ENCODE results near the gene GLRA1.

The GLRA1 gene

DNA sequence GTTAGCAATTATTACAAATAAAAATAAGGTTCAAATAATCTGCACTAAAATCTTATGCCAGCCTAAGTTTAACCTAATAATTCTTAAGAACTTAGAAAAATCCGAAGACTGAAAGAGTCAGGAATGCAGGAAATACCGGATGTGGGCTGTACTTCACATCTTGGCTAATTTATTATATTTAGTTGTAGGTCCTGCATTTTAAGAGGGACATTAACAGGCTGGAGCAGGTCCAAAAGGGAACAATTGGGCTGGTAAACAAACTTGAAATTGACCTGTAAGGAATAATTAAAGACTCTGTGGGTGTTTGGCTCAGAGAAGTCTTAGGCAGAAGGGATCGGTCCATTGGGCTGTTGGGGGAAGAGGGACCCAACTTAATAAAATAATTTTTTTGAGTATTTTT lies 18.4 kb downstream of the GLRA1 start:
- no peak for DNase-seq (ENCODE audit: low read depth)
- TF ChIP-seq CTCF (IDR thresholded peaks at IDR 0.05; ENCODE audit: low read length, missing control alignments), result no peak
- no peak overlapping the region for H3K4me3 ChIP-seq (replicated peaks; ENCODE audit: low read depth, low read length)

DNA sequence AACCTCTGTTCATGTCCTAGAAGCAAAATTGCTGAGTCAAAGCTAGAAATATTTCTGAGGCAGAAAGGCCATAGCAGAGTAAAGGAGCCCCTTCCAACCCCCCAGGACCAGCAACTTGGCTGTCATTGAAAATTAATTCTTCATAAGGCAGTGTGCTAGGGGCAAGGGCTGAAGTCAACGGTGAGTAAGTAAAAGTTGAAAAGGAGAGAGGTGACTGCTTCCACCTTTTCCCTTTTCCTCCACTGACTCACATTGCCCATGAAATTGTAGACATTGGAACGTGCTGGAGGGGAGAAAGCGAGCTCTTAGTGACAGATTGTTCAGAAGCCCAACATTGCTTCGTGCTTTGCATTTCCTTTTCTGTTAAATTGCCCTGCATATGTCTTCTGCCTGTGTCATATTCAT lies 19.1 kb downstream of the GLRA1 start:
- no peak overlapping the region for H3K4me3 ChIP-seq (replicated peaks; ENCODE audit: low read depth, low read length)
- no peak for TF ChIP-seq CTCF (IDR thresholded peaks at IDR 0.05; ENCODE audit: low read length, missing control alignments)
- DNase-seq (ENCODE audit: low read depth), result no peak

DNA sequence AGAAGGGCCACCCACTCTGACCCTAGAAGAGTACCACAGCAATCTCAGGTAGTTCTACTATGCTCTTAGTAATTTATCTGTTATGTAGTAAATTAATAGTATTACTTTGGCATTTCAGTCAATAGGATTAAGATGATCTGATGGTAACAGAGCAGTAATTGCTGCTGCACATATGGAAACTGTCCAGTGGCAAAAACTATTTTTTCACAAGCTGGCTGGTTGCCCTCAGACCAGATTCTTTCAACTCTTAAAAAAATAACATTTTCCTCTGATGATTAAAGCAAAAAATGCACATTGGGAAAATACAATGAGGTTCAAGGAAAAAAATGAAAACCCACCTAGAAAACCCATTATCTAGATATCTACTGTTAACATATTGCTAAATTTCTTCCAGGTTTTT lies 19.7 kb downstream of the GLRA1 start:
- no peak overlapping the region for H3K4me3 ChIP-seq (replicated peaks; ENCODE audit: low read depth, low read length)
- no peak for DNase-seq (ENCODE audit: low read depth)
- no peak for TF ChIP-seq CTCF (IDR thresholded peaks at IDR 0.05; ENCODE audit: low read length, missing control alignments)

DNA sequence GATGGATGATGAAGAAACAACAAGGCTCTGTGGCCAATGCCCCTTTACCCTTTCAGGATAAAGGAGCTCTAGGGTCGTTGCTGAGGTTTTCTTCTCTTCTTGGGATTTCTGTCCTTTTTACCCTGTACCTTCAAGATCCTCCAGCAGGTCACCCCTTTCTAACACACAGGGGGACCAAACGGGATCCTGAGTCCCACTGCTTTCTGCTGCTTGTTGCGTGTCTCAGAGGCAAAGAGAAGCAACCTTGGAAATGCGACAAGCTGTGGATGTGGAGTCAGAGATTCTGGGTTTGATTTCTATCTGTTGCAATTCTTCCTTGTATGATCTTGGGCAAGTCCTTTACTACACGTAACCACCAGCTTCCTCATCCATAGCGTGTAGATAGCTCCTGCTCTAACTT lies 20.5 kb downstream of the GLRA1 start:
- TF ChIP-seq CTCF (IDR thresholded peaks at IDR 0.05; ENCODE audit: low read length, missing control alignments), result no peak
- DNase-seq (ENCODE audit: low read depth), result no peak
- no peak overlapping the region for H3K4me3 ChIP-seq (replicated peaks; ENCODE audit: low read depth, low read length)

GRCh38 chr5:151903243-151903653 lies 21.4 kb downstream of the GLRA1 start:
- no peak for DNase-seq (ENCODE audit: low read depth)
- no peak for TF ChIP-seq CTCF (IDR thresholded peaks at IDR 0.05; ENCODE audit: low read length, missing control alignments)
- no peak overlapping the region for H3K4me3 ChIP-seq (replicated peaks; ENCODE audit: low read depth, low read length)

DNA sequence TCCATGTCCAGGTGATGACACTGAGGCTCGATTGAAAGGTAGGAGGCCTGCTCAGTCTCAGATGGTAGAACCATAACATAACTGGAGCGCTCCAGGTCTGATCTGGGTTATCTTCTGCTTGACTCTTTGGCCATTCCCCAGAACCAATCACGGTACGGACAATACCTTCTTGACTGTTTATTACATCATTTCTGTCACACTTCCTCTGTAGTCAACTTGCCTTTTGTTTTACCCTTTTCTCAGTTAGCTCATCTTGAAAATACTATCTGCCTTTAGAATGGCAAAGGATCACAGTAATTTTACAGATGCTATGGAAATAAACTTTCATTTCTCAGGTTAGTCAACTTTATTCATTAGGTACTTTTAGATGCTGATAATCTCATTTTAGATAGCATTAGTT lies 22.4 kb downstream of the GLRA1 start:
- no peak for DNase-seq (ENCODE audit: low read depth)
- H3K4me3 ChIP-seq (replicated peaks; ENCODE audit: low read depth, low read length), result no peak overlapping the region
- no peak for TF ChIP-seq CTCF (IDR thresholded peaks at IDR 0.05; ENCODE audit: low read length, missing control alignments)

GRCh38 chr5:151901611-151902010 lies 23.0 kb downstream of the GLRA1 start:
- no peak for TF ChIP-seq CTCF (IDR thresholded peaks at IDR 0.05; ENCODE audit: low read length, missing control alignments)
- DNase-seq (ENCODE audit: low read depth), result no peak
- H3K4me3 ChIP-seq (replicated peaks; ENCODE audit: low read depth, low read length), result no peak overlapping the region

Data from fibroblast of pulmonary artery (primary cell).